Measurements from ENCODE around the gene RAB44.

Gene RAB44

DNA sequence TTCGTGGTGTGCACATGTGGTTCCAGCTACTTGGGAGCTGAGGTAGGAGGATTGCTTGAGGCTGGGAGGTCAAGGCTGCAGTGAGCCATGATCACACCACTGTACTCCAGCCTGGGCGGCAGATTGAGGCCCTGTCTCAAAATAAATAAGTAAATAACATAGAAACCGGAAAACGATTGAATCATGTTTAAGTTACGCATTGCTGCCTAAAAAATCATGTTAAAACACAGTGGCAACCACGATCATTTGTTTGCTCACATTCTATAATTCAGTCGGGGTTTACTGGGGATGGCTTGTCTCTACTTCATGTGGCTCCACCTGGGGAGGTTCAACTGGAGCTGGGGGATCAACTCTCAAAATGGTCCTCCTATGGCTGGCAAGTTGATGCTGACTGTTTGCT, 27.4 kb upstream of the RAB44 start:
- DNase-seq: no peak

DNA sequence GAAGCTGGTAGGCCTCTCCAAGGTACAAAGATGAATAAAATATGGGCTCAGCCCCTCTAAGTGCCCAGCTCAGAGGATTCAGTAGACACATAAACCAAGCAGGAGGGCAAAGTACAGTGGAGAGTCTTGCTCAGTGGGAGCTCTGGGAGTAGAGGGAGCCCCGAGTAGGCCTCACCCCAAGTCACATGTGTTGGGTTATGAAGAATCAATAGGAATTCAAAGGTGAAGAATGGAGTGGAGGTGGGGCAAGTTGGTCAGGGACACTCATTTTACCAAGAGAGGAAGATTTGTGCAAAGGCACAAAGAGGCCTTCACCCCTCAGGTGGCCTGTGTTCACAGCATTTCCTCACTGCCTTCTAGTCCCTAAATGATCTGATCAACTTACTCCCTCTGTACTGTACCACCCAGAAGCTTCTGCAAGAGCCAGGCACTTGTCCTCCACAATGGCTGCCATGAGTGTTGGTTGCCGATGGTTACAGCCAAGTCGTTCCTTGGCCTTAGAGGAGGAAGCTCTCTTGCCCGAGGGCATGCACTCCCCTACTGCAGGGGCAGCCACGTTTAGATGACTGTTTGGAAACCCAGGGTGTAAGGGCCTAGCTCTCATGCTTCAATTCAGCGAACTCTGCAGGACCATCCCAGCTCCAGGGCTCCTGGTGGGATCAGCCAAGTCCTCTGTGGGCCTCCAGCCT, 25.8 kb upstream of the RAB44 start:
- DNase-seq: peak; percentile 24

DNA sequence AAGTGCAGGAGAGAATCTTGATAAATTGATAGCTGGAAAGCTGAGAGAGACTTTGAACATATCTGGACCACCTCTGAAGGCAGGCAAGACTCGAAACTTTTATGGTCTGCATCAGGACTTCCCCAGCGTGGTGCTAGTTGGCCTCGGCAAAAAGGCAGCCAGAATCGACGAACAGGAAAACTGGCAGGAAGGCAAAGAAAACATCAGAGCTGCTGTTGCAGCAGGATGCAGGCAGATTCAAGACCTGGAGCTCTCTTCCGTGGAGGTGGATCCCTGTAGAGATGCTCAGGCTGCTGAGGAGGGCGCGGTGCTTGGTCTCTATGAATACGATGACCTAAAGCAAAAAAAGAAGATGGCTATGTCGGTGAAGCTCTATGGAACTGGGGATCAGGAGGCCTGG, 23.7 kb upstream of the RAB44 start:
- DNase-seq: no peak

DNA sequence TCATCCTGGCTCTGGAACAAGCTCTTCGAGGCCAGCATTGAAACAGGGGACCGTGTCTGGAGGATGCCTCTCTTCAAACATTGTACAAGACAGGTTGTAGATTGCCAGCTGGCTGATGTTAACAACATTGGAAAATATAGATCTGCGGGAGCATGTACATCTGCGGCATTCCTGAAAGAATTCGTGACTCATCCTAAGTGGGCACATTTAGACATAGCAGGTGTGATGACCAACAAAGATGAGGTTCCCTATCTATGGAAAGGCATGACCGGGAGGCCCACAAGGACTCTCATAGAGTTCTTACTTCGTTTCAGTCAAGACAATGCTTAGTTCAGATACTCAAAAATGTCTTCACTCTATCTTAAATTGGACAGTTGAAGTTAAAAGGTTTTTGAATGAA, 22.7 kb upstream of the RAB44 start:
- DNase-seq: no peak

DNA sequence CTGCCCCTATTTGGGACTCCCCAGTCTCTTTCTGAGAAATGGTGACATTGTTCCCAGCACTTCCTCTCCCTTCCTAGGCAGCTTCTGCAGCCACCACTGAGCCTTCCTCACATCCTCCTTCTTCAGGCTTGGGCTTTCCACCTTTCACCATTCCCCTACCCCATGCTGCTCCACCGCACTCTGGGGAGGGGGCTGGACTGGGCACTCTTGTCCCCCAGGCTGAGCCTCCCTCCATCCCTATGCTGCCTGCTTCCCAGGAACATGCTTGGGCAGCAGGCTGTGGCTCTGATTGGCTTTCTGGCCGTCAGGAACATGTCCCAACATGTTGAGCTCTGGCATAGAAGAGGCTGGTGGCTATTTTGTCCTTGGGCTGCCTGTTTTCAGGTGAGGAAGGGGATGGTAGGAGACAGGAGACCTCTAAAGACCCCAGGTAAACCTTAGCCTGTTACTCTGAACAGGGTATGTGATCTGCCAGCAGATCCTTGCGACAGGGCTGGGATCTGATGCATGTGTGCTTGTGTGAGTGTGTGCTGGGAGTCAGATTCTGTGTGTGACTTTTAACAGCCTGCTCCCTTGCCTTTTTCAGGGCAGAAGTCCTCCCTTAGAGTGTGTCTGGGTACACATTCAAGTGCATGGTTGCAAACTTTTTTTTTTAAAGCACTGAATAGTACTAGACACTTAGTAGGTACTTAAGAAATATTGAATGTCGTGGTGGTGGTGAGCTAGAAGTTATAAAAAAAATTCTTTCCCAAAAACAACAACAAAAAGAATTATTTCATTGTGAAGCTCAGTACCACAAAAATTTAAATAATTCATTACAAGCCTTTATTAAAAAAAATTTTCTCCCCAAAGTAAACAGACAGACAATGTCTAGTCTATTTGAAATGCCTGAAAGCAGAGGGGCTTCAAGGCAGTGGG, 21.2 kb upstream of the RAB44 start:
- peak; percentile 40 for DNase-seq

DNA sequence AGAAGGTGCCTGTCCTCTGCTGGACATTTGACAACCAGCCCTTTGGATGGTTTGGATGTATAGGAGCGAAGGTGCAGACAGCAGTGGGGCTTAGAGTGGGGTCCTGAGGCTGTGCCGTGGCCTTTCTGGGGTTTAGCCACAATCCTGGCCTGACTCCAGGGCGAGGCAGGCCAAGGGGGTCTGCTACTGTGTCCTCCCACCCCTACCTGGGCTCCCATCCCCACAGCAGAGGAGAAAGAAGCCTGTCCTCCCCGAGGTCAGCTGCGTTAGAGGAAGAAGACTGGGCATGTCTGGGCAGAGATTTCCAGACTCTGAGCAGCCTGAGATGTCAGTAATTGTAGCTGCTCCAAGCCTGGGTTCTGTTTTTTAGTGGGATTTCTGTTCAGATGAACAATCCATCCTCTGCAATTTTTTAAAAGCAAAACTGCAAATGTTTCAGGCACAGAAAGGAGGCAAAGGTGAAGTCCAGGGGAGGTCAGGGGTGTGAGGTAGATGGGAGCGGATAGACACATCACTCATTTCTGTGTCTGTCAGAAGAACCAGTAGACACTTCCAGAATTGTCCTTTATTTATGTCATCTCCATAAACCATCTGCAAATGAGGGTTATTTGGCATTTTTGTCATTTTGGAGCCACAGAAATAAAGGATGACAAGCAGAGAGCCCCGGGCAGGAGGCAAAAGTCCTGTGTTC, 20.4 kb upstream of the RAB44 start:
- DNase-seq: no peak

DNA sequence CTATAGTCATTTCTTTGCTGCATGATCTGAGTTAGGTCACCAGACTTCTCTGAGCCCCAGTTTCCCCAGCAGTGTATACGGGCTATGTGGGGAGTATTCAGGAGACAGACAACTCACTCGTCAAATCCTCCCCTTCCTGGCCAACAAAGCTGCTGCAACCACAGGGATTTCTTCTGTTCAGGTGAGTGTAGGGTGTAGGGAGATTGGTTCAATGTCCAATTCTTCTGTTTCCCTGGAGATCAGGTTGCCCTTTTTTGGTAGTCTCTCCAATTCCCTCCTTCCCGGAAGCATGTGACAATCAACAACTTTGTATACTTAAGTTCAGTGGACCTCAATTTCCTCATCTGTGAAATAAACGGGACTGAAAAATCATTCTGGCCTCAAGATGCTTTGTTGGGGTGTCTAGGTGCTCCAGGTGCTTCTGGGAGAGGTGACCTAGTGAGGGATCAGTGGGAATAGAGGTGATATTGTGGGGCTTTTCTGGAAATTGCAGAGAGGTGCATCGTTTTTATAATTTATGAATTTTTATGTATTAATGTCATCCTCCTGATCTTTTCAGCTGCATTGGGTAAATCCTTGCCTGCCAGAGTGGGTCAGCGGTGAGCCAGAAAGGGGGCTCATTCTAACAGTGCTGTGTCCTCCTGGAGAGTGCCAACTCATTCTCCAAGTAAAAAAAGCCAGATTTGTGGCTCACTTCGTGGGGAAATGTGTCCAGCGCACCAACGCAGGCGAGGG, 19.7 kb upstream of the RAB44 start:
- DNase-seq: no peak

DNA sequence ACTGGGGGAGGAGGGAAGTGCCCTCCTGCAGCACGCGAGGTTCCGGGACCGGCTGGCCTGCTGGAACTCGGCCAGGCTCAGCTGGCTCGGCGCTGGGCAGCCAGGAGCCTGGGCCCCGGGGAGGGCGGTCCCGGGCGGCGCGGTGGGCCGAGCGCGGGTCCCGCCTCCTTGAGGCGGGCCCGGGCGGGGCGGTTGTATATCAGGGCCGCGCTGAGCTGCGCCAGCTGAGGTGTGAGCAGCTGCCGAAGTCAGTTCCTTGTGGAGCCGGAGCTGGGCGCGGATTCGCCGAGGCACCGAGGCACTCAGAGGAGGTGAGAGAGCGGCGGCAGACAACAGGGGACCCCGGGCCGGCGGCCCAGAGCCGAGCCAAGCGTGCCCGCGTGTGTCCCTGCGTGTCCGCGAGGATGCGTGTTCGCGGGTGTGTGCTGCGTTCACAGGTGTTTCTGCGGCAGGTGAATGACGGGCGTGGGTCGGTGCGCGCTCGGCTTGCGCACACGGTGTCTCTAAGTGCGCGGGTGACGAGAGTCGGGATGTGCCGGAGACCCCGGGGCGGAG, 19.1 kb upstream of the RAB44 start, which contains the start of gene CDKN1A:
CDKN1A (plus strand) TSS at position 227 of the 555 bp plus-strand sequence. CDS start 5,388 bp downstream, outside the sequence.
- peak; percentile 85 for DNase-seq

DNA sequence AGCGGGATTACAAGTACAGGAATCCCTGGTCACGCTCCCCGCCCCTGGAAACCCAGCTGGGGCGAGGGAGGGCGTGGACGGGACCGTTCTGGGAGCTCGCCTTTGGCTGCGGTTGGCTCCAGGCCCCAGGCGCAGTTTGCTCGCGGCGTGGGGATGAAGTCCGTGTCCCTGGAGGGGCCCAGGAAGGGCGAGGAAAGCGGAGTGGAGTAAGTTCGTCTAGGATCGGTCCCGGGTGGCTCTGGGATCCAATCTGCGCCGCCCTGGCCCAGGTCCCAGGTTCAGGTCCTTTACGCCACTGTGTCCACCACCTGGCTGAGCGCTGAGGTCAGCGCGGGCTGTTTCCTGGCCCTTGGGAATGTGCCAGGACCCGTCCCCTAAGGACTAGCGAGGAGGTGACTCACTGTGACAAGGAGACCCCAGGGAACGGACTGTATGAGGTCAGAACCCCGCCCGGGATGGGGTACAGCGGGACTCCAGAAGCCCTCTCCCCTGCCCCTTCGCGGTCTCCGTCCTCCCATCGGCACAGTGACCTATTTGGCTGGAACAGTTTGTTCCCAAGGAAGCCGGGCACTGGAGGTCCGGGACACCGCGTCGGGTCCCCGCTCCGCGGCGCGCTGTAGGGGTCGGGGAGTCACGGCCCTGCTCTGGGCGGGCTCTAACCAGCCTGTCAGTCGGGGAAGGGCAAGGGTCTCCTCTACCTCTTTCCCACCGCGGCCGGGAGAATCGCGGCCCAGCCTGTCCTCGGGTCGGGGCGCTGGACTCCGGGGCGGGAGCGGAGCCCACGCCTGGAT, 18.4 kb upstream of the RAB44 start:
- DNase-seq: no peak

DNA sequence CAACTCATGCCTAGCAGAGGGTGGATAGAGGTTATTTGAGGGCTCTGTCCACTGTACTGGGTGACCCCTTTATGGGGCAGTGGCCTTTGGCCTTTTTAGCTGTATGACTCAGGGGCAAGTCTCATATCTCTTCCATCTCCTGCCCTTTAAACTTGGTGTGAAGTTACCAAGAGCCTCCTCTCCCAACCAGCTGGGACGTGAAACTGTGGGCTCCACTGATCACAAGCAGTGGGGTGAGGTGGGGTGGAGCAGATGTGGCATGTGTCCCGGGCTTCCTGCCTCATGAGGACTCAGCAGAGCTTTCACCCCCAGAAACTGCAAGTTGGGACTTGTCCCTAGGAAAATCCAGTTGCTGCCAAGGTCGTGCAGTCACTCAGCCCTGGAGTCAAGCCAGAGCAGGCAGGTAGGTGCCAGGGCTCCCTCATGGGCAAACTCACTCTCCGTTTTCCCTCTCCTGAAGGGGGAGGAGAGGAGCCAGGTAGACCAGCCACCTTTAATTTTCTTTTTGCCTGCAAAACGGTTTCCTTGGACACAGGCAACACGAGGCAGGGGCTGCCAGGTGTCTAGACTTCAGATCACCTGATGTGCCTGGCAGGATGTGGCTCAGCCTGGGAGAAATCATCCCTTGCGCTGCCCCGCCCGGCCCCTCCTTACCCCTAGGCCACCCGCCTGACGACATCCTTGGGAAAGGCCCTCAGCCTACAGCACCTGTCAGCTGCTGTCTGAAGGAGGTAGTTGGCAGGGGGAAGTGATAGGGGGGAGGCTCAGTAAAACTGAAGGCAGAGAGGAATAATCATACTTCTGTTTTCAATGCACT, 15.1 kb upstream of the RAB44 start:
- peak; percentile 54 for DNase-seq

DNA sequence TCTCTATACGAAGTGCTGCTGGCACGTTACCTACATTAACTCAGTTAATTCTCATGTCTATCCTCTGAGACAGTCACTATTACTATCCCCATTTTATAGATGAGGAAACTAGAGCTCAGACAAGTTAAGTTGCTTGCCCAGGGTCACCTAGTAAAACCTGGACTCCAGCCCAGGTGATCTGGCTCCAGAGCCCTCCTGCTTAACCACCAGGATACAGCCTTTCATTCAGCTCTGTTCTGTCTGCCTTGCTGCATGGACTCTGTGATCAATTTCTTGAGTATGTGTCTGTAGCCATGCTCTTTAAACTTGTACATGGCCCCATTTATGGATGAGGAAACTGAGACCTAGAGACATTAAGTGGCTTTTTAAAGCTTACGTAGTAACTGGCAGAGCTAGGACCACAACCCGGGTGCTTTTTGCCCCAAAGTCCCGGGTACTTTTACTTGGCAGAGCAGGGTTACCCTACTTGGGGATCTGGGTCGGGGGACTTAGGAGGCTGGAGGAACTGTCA, 14.4 kb upstream of the RAB44 start:
- no peak for DNase-seq

DNA sequence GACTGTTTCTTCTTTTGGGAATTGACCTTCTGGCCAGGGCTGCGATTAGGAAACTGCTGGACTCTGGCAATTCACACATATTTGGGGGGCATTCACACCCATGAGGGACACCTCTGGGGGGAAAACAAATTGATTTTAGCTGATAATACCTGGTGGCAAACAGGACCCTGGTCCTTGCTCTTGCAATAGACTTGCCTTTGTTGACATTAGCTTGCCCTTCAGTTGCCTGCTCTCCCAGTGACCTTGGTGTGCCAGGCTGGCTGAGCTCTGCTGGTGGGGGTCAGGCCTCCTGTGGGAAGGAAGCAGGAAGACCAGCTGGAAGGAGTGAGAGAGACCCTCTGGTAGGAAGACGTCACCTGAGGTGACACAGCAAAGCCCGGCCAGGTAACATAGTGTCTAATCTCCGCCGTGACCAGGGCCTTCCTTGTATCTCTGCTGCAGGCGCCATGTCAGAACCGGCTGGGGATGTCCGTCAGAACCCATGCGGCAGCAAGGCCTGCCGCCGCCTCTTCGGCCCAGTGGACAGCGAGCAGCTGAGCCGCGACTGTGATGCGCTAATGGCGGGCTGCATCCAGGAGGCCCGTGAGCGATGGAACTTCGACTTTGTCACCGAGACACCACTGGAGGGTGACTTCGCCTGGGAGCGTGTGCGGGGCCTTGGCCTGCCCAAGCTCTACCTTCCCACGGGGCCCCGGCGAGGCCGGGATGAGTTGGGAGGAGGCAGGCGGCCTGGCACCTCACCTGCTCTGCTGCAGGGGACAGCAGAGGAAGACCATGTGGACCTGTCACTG, 13.8 kb upstream of the RAB44 start:
- DNase-seq: no peak

DNA sequence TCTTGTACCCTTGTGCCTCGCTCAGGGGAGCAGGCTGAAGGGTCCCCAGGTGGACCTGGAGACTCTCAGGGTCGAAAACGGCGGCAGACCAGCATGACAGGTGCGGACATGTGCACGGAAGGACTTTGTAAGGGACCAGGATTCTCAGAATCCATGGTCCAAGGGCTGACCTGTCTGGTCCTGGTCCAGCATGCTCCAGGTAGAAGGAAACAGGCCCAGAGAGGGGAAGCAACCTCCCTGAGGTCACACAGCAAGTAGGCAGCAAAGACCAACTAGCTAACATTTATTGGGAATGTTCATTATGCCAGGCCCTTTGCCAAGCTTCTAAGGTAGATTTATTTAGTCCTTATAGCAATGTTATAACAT, 13.2 kb upstream of the RAB44 start:
- DNase-seq: no peak

DNA sequence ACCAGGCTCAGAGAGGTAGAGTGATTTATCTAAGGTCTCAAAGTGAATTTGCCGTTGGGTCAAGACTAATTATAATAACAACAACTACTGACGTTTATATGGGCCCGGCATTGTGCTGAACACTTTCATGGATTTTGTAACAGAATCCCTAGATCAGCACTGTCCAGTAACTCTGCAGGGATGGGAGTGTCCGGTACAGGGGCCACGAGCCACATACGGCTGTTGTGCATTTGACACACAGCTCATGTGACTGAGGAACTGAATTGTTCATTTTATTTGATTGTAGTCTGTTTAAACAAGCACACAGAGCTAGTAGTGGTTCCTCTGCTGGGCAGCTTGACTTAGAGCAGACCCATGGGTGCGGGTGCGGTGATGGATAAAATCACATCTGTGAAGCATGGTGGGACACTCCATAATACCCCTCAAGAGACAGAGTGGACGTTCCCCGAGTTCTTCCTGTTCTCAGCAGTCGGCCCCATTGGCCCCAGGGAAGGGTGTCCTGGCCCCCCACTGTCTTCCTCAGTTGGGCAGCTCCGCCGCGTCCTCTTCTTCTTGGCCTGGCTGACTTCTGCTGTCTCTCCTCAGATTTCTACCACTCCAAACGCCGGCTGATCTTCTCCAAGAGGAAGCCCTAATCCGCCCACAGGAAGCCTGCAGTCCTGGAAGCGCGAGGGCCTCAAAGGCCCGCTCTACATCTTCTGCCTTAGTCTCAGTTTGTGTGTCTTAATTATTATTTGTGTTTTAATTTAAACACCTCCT, 12.3 kb upstream of the RAB44 start:
- no peak for DNase-seq

DNA sequence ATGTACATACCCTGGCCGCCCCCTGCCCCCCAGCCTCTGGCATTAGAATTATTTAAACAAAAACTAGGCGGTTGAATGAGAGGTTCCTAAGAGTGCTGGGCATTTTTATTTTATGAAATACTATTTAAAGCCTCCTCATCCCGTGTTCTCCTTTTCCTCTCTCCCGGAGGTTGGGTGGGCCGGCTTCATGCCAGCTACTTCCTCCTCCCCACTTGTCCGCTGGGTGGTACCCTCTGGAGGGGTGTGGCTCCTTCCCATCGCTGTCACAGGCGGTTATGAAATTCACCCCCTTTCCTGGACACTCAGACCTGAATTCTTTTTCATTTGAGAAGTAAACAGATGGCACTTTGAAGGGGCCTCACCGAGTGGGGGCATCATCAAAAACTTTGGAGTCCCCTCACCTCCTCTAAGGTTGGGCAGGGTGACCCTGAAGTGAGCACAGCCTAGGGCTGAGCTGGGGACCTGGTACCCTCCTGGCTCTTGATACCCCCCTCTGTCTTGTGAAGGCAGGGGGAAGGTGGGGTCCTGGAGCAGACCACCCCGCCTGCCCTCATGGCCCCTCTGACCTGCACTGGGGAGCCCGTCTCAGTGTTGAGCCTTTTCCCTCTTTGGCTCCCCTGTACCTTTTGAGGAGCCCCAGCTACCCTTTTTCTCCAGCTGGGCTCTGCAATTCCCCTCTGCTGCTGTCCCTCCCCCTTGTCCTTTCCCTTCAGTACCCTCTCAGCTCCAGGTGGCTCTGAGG, 11.5 kb upstream of the RAB44 start:
- no peak for DNase-seq

DNA sequence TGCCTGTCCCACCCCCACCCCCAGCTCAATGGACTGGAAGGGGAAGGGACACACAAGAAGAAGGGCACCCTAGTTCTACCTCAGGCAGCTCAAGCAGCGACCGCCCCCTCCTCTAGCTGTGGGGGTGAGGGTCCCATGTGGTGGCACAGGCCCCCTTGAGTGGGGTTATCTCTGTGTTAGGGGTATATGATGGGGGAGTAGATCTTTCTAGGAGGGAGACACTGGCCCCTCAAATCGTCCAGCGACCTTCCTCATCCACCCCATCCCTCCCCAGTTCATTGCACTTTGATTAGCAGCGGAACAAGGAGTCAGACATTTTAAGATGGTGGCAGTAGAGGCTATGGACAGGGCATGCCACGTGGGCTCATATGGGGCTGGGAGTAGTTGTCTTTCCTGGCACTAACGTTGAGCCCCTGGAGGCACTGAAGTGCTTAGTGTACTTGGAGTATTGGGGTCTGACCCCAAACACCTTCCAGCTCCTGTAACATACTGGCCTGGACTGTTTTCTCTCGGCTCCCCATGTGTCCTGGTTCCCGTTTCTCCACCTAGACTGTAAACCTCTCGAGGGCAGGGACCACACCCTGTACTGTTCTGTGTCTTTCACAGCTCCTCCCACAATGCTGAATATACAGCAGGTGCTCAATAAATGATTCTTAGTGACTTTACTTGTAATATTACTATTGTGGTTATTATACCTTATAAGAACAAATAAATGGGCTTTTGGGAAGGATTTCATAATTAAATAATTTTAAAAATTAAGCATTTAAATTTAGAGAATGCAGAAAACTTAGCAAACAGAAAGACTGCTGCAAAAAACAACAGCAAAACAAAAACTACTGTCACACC, 10.7 kb upstream of the RAB44 start:
- DNase-seq: no peak

DNA sequence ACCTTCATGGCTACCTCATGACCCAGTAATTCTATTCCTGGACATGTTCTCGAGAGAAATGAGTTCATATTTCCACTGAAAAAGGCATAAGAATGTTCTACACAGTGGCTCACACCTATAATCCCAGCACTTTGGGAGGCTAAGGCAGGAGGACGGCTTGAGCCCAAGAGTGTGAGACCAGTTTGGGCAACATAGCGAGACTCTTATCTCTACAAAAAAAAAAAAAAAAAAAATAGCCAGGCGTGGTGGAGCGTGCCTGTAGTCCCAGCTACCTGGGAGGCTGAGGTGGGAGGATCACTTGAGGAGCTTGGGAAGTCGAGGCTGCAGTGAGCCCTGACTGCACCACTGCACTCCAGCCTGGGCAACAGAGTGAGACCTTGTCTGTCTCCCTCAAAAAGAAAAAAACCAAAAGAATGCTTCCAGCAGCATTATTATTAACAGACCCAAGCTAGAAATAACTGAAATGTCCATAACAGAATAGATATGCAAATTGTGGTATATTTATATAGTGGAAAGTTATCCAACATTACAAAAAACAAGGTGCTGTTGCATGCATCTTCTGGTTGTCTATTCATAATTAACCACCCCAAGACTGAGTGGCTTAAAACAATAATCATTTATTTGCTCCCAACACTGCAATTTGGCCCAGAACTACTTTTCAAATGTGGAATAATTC, 9.4 kb upstream of the RAB44 start:
- DNase-seq: no peak
